Activated T-cell treated with anti-CD3 and anti-CD28 coated beads for 48 hours (primary cell): ENCODE measurements around the gene HSD3B2.

Source experiments
- DNase-seq: peaks from one replicate; pipeline ENCODE4 v3.0.0-alpha.2; 2020; ENCODE audit warnings: low read depth

The HSD3B2 gene

GRCh38 chr1:119397986-119398385, 17.0 kb upstream of the HSD3B2 start:
- no peak for DNase-seq

- no peak for DNase-seq
These were observed 10.2 kb upstream of the HSD3B2 start for GRCh38 chr1:119404736-119405135.

GRCh38 chr1:119409731-119410130, 5.2 kb upstream of the HSD3B2 start:
- no peak for DNase-seq

- DNase-seq = no peak
These were observed 4.0 kb upstream of the HSD3B2 start for GRCh38 chr1:119410961-119411360.

- DNase-seq = no peak
These were observed 1.2 kb downstream of the HSD3B2 start for GRCh38 chr1:119416006-119416640.

- no peak for DNase-seq
These were observed 4.2 kb downstream of the HSD3B2 start for GRCh38 chr1:119419109-119419508.

GRCh38 chr1:119420638-119421037, 5.7 kb downstream of the HSD3B2 start:
- DNase-seq = no peak

GRCh38 chr1:119422631-119423030, 7.7 kb downstream of the HSD3B2 start:
- DNase-seq = no peak

GRCh38 chr1:119428991-119429390, 14.0 kb downstream of the HSD3B2 start:
- no peak for DNase-seq

GRCh38 chr1:119429687-119430086, 14.7 kb downstream of the HSD3B2 start:
- DNase-seq = no peak

- DNase-seq = no peak
These were observed 15.5 kb downstream of the HSD3B2 start for GRCh38 chr1:119430486-119430885.

- DNase-seq = no peak
These were observed 16.9 kb downstream of the HSD3B2 start for GRCh38 chr1:119431836-119432235.

- DNase-seq = no peak
These were observed 20.1 kb downstream of the HSD3B2 start for GRCh38 chr1:119435052-119435451.

- DNase-seq = no peak
These were observed 23.8 kb downstream of the HSD3B2 start for GRCh38 chr1:119438761-119439160.

- DNase-seq = no peak
These were observed 25.9 kb downstream of the HSD3B2 start for GRCh38 chr1:119440721-119441307.

GRCh38 chr1:119442756-119443155, 27.8 kb downstream of the HSD3B2 start:
- no peak for DNase-seq

- no peak for DNase-seq
These were observed 31.4 kb downstream of the HSD3B2 start for GRCh38 chr1:119446321-119446720.

- DNase-seq = no peak
These were observed 32.6 kb downstream of the HSD3B2 start for GRCh38 chr1:119447344-119448126.

GRCh38 chr1:119448127-119448511, 33.2 kb downstream of the HSD3B2 start:
- no peak for DNase-seq

- no peak for DNase-seq
These were observed 35.0 kb downstream of the HSD3B2 start for GRCh38 chr1:119449971-119450370.

GRCh38 chr1:119451158-119451557, 36.2 kb downstream of the HSD3B2 start:
- no peak for DNase-seq

- no peak for DNase-seq
These were observed 37.1 kb downstream of the HSD3B2 start for GRCh38 chr1:119452091-119452490.

- peak; percentile 26 for DNase-seq
These were observed 38.1 kb downstream of the HSD3B2 start for GRCh38 chr1:119453021-119453420.
